Psoas muscle (tissue), 8 donors: ENCODE data around the gene PRAC2. TPM values are rescaled to one million over a fixed set of nuclear protein-coding genes. Genes with fewer than 3 reads are reported as not detected.
A peak's percentile ranks its signal among the peaks of the same experiment; 100 is the strongest.

ENCODE experiments used
- ATAC-seq, 4 donors: fragments of 200-7000 bp; cut with Tn5 transposase; one replicate each; pipeline ENCODE4 v1.9.1; 2020; ENCODE audit warnings: moderate library complexity in 3 of 4, mild to moderate bottlenecking in 2 of 4
- DNase-seq, 2 donors: peaks; one replicate each; pipeline ENCODE4 v3.0.0-alpha.2; 2020
- H3K27ac ChIP-seq: fragments of 200-600 bp; one replicate; pipeline ENCODE4 v1.8.0; 2022
- H3K27me3 ChIP-seq, 3 donors: fragments of 200-600 bp in 1 of 3; one replicate each; pipeline versions ENCODE4 v1.6.1 to v1.8.0; 2013 to 2022; ENCODE audit warnings: low read length in 2 of 3, mild to moderate bottlenecking in 2 of 3, moderate library complexity in 1 of 3; ENCODE audit not compliant: insufficient read depth in 3 of 3
- H3K36me3 ChIP-seq, 2 donors: fragments of 200-600 bp in 1 of 2; one replicate each; pipeline versions ENCODE4 v1.6.1 to v1.8.0; 2013 to 2022; ENCODE audit warnings: low read depth in 1 of 2, mild to moderate bottlenecking in 1 of 2, moderate library complexity in 1 of 2; ENCODE audit not compliant: insufficient read depth in 1 of 2
- H3K4me1 ChIP-seq: fragments of 200-600 bp; one replicate; pipeline ENCODE4 v1.8.0; 2022
- H3K4me3 ChIP-seq: fragments of 200-600 bp; one replicate; pipeline ENCODE4 v1.8.0; 2022; ENCODE audit warnings: mild to moderate bottlenecking
- H3K9me3 ChIP-seq: fragments of 200-600 bp; one replicate; pipeline ENCODE4 v1.8.0; 2022
- WGBS, 3 donors: extraction: QIAGEN DNeasy Blood & Tissue Kit; methylation state at CpG; one replicate each; pipeline versions ENCODE4 v1.1.6 to v1.1.7; 2013; 5-methylcytosine and 5-hydroxymethylcytosine counted together
- intact Hi-C, 2 donors: fragments of 100-400 bp; cut with DNase I; formaldehyde crosslinking; loops; one replicate each; pipeline versions ENCODE4 v1.11.0 to v1.14.2; 2022
- polyA plus RNA-seq, 3 donors: library from polyadenylated mRNA; stranded (reverse); fragments of 200-250 nt; gene quantifications; one replicate each; pipeline ENCODE4 v1.2.3, GENCODE V29; 2013
- total RNA-seq, 4 donors: library from RNA; stranded (reverse); fragmentation: NEBNext Ultra II Directional in 2 of 4; extraction: Animal tissue kit (Norgen Biotek cat#: 25700) in 2 of 4; gene quantifications; one replicate each; pipeline versions ENCODE4 v1.2.1 to v1.2.4, GENCODE V29; 2021 to 2023
- TF ChIP-seq, protein P1 (sequence below): fragments of 200-600 bp; IDR thresholded peaks from one replicate; pipeline ENCODE4 v1.8.0; 2022; ENCODE audit warnings: antibody characterized with exemption
- donor health status: healthy with polysubstance abuse.
- donor health status: DM: no; HTN: no; CAD: no; lungs with moderate emphysema.
- donor health status: Bipolar disorder and iron deficiency.
- donor health status: healthy.
- donor health status: DM: yes; HTN: yes; CAD: no.
- donor health status: DM: no; HTN: no; CAD: no.
- donor health status: DM: no; HTN: no; CAD: no.
- donor health status: DM: yes; HTN: yes; CAD: no.

The PRAC2 gene
- total and polyA plus RNA-seq, 7 donors = not detected

DNA sequence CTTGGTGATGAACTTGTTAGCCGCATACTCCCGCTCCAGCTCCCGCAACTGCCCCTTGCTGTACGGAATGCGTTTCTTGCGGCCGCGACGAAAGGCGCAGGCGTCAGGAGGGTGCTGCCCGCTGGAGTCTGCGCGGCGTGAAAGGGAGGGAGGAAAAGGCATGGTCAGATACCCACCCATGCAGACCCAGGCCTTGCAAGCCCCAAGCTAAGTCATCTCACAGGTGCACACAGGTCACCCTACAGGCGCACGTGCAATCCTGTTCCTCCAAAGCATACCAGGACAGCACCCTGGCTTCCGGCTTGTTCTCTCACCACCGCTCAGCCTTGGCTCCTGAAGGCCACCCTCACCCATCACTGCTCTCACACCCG is 3.9 kb downstream of the PRAC2 start:
- DNase-seq = no peak
- no peaks in the 10 kb centered on the region for H3K9me3 ChIP-seq
- H3K27ac ChIP-seq = no peak overlapping the region
- H3K36me3 ChIP-seq = no peaks in the 10 kb centered on the region
- TF ChIP-seq, protein P1, sequence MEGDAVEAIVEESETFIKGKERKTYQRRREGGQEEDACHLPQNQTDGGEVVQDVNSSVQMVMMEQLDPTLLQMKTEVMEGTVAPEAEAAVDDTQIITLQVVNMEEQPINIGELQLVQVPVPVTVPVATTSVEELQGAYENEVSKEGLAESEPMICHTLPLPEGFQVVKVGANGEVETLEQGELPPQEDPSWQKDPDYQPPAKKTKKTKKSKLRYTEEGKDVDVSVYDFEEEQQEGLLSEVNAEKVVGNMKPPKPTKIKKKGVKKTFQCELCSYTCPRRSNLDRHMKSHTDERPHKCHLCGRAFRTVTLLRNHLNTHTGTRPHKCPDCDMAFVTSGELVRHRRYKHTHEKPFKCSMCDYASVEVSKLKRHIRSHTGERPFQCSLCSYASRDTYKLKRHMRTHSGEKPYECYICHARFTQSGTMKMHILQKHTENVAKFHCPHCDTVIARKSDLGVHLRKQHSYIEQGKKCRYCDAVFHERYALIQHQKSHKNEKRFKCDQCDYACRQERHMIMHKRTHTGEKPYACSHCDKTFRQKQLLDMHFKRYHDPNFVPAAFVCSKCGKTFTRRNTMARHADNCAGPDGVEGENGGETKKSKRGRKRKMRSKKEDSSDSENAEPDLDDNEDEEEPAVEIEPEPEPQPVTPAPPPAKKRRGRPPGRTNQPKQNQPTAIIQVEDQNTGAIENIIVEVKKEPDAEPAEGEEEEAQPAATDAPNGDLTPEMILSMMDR = no peak
- H3K4me1 ChIP-seq = peaks cover 13% of the 10 kb centered on the region
- H3K27me3 ChIP-seq = peaks cover 4 to 97% (median 50%) of the 10 kb centered on the region in 3 donors
- H3K4me3 ChIP-seq = no peak overlapping the region
- no peak for ATAC-seq
- intact Hi-C loops = loop anchor here in 1 of 2 donors (5.0 kb wide), 1 partner anchor 65 kb away; no protein-coding TSS in a partner anchor
- WGBS, 3 donors = 7 to 14% (median 10%) methylated on average over 20 of the region's 20 CpGs

DNA sequence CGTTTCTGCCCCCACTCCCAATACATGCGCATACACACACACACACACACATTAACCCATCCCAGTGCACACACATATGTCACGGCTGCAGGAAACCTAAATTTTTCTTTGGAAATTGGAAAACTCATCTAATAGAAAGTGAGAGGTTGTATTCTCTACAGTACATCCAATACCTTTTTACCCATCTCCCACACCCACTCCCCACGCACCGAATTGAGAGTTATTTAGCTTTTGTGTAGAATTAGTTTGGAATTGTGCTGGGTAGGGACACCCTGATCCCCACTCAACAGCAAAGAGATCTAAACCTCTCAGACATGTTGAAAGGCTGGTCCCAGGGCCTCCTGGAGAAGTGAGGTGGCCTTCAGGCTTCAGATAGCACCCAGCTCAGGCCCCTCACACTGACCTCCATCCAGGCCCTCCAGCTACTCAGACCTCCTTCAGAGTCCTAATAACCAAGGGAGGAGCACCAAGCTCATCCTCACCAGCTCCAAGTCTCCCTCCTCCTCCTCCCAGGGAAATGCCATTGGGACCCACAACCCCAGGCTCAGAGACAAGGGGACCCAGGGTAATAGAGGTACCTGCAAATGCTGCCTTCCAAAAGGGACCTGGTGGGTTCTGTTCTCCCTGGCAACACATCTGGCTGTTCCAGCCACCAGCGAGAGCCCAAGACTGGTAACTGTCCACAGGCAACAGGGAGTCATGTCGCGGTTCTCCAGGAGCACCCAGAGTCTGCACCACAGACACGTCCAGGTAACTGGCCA is 4.6 kb downstream of the PRAC2 start:
- H3K27me3 ChIP-seq = peaks cover 4 to 97% (median 46%) of the 10 kb centered on the region in 3 donors
- TF ChIP-seq, protein P1 = no peak
- no peak overlapping the region for H3K4me3 ChIP-seq
- no peaks in the 10 kb centered on the region for H3K36me3 ChIP-seq
- WGBS, 3 donors = 32 to 47% (median 39%) methylated on average over 9 of the region's 9 CpGs
- intact Hi-C loops = loop anchor here in 1 of 2 donors (5.0 kb wide), 1 partner anchor 65 kb away; no protein-coding TSS in a partner anchor
- no peak overlapping the region for H3K27ac ChIP-seq
- H3K4me1 ChIP-seq = peaks cover 13% of the 10 kb centered on the region
- DNase-seq (no peak), ATAC-seq (no peak)
- no peaks in the 10 kb centered on the region for H3K9me3 ChIP-seq

DNA sequence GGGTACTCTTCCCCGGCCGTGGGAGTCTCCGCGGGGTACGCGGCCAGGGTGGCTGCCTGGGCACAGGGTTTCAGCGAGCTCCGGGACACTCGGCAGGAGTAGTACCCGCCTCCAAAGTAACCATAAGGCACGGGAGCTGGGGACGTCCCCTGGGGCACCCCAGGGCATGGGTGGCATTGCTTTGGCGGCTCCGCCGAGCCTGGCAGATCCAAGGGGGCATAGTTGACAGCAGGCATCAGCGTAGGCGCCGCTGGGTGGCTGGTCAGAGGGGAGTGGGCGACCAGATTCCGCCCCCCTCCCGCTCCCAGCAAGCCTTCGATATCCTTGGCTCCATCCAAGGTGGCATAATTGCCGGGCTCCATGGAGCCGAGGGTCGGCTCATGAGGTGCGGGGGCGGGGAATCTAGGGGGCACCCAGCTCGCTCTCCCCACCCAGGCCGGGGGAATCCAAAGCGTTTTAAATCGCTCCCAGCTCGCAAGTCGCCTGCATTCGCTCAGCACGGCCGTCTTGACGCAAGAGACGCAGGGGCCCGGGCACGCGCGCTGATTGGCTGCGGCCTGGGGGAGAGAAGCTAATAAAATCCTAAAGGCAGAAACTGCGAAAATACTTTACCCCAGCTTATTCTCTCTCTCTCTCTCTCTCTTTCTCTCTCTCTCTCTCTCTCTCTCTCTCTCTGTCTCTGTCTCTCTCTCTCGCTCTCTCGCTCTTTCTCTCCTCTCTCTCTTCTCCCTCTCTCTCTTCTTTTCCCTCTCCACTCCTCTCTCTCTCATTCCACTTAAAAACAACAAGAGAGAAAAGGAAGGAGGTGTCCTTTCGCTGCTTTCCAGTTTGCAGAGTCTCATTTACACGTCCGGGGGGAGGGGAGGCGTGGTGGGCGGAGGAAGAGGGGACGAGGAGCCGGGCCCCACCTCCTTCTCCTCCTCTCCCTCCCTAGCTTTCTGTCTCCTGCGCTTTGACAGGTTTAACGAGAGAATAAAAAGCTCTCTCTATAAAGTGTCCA is 5.5 kb downstream of the PRAC2 start, which contains the start of gene HOXB13:
HOXB13 (minus strand) TSS at position 519 of the 1,000 bp plus-strand sequence; CDS start at position 362, 157 bp downstream.
- TF ChIP-seq, protein P1 = no peak
- Histone ChIP-seq H3K36me3 (no peaks in the 10 kb centered on the region), H3K9me3 (no peaks in the 10 kb centered on the region), H3K27ac (no peak within 1 kb of the TSS), H3K4me1 (peaks cover 12% of the 10 kb centered on the region), H3K4me3 (peak within 1 kb of the TSS; percentile 56), H3K27me3 (peaks cover 4 to 97% (median 45%) of the 10 kb centered on the region in 3 donors)
- ATAC-seq (peak in 1 of 4 donors; percentile 51), DNase-seq (no peak)
- WGBS, 3 donors = 2 to 4% (median 4%) methylated on average over 45 to 55 of the region's 55 CpGs
- intact Hi-C loops = loop anchor here in 1 of 2 donors (5.0 kb wide), 1 partner anchor 64 kb away; no protein-coding TSS in a partner anchor

DNA sequence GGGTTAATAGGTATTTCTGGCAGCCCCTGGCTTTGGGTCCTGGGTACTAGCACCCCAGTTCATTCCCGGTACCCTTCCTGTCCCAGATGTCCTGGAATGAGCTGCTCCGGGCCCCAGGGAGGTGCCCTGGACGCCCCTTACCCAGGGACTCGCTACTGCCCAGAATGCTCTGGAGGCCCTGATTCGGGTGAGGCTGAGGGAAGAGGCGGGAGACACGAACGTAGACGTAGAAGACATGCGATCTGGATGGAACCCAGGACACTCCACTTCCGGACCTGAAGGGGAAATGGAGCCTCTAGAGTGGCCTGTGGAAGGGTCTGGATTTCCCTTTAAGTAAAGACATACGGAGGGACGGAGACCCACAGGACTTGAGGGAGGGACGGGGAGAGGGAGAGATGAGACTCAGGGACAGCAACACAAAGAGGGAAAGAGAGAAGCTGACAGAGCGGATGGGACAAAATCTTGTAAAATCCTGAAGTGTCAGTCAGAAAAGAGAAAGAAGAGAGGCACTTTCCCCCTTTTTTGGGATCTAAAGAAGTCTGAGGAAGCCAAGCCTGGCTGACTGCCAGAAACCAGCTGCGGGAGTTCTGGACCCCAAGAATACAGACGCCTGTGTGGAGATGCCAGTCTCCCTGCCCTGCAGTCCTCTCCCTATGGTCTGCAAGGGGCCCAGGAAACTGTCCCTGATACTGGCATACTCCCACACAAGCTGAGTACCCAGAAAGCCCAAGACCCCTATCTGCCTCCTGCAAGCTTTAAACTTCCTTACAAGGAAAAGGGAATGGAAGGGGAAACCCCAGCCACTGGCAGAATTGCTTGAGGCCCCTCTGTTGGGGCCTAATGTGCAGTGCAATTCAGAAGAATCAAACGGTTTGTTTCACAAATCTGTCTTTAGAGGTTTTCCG is 6.6 kb downstream of the PRAC2 start:
- no peaks in the 10 kb centered on the region for H3K9me3 ChIP-seq
- no peaks in the 10 kb centered on the region for H3K36me3 ChIP-seq
- peaks cover 4 to 97% (median 49%) of the 10 kb centered on the region in 3 donors for H3K27me3 ChIP-seq
- peaks cover 4% of the 10 kb centered on the region for H3K4me1 ChIP-seq
- WGBS, 3 donors = 10 to 11% (median 10%) methylated on average over 19 of the region's 19 CpGs
- intact Hi-C loops = loop anchor here in 1 of 2 donors (5.0 kb wide), 1 partner anchor 63 kb away; no protein-coding TSS in a partner anchor
- TF ChIP-seq, protein P1 = no peak
- peak overlapping the region; percentile 56 for H3K4me3 ChIP-seq
- no peak overlapping the region for H3K27ac ChIP-seq
- DNase-seq = no peak
- ATAC-seq = no peak
